Neural cell (in vitro differentiated cells): ENCODE results near the gene SPDYE18.
"Not testable (repeated sequence)": the region's sequence is repeated elsewhere in the genome, so short reads cannot be mapped to it uniquely, and the experiment has no call there.

Experiments used
- POLR2AphosphoS5 ChIP-seq: IDR thresholded peaks from 2 replicates; pipeline ENCODE4 v1.6.1; 2012
- RAD21 ChIP-seq: fragments of 450-650 bp; conservative IDR thresholded peaks from 2 replicates; pipeline ENCODE4 v1.6.1; 2014; ENCODE audit warnings: antibody characterized with exemption, mild to moderate bottlenecking, moderate library complexity
- REST ChIP-seq: IDR thresholded peaks from 2 replicates; pipeline ENCODE4 v1.6.1; 2012; ENCODE audit warnings: borderline replicate concordance
- SMC3 ChIP-seq: fragments of 450-650 bp; conservative IDR thresholded peaks from 2 replicates; pipeline ENCODE4 v1.6.1; 2014; ENCODE audit warnings: antibody characterized with exemption, mild to moderate bottlenecking, moderate library complexity; ENCODE audit not compliant: poor library complexity
- TAF1 ChIP-seq: IDR thresholded peaks from 2 replicates; pipeline ENCODE4 v1.6.1; 2012; ENCODE audit warnings: low read depth
- TF ChIP-seq, protein P1 (sequence below): fragments of 450-650 bp; IDR thresholded peaks from 2 replicates; pipeline ENCODE4 v1.5.1; 2014; ENCODE audit warnings: antibody characterized with exemption, mild to moderate bottlenecking, moderate library complexity; ENCODE audit not compliant: poor library complexity, severe bottlenecking

DNA sequence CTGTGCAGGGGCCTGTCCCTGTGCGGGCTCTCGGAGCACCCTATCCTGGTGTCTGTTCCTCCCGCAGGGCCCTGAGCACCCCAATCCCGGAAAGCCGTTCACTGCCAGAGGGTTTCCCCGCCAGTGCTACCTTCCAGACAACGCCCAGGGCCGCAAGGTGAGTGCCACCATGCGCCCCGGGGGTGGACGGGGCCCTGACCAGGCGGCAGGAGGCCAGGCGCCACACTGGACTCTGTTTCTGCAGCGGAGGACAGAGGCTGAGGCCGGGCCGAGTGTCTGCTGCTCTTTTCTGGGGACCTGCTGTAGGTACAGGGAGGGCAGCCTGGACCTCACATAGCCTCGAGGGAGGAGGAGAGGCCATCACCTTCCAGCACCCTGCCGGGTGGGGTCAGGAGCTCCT, 58.2 kb downstream of the SPDYE18 start:
- TF ChIP-seq, protein P1, sequence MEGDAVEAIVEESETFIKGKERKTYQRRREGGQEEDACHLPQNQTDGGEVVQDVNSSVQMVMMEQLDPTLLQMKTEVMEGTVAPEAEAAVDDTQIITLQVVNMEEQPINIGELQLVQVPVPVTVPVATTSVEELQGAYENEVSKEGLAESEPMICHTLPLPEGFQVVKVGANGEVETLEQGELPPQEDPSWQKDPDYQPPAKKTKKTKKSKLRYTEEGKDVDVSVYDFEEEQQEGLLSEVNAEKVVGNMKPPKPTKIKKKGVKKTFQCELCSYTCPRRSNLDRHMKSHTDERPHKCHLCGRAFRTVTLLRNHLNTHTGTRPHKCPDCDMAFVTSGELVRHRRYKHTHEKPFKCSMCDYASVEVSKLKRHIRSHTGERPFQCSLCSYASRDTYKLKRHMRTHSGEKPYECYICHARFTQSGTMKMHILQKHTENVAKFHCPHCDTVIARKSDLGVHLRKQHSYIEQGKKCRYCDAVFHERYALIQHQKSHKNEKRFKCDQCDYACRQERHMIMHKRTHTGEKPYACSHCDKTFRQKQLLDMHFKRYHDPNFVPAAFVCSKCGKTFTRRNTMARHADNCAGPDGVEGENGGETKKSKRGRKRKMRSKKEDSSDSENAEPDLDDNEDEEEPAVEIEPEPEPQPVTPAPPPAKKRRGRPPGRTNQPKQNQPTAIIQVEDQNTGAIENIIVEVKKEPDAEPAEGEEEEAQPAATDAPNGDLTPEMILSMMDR: not testable (repeated sequence)
- TF ChIP-seq TAF1, RAD21, SMC3, POLR2AphosphoS5, REST: not testable (repeated sequence)
